CD14-positive monocyte (primary cell): ENCODE results near the gene RGMA. TPM values are rescaled to one million over a fixed set of nuclear protein-coding genes. Genes with fewer than 3 reads are reported as not detected.
"Not testable (repeated sequence)": the region's sequence is repeated elsewhere in the genome, so short reads cannot be mapped to it uniquely, and the experiment has no call there.

Experiments
- DNase-seq, 3 donors: peaks; one replicate each; pipeline ENCODE4 v3.0.0-alpha.2; 2011 to 2022
- H2AFZ ChIP-seq: 2 replicates; pipeline ENCODE4 v1.6.0; 2012; ENCODE audit warnings: mild to moderate bottlenecking, low read depth, low read length, inconsistent platforms; ENCODE audit not compliant: insufficient read depth, poor library complexity, severe bottlenecking
- H3K27ac ChIP-seq, 2 donors: 1 replicate in 1 of 2; 2 replicates in 1 of 2; pipeline ENCODE4 v1.5.1; 2012 to 2013; ENCODE audit warnings: low read length in 2 of 2, control low read depth in 1 of 2, inconsistent platforms in 1 of 2, low read depth in 1 of 2, mild to moderate bottlenecking in 1 of 2
- H3K27me3 ChIP-seq, 2 donors: one replicate each; pipeline versions ENCODE4 v1.6.0 to v1.6.1; 2011 to 2013; ENCODE audit warnings: low read length in 2 of 2; ENCODE audit not compliant: control insufficient read depth in 2 of 2, insufficient read depth in 2 of 2
- H3K36me3 ChIP-seq, 2 donors: replicated peaks in 1 of 2; 1 replicate in 1 of 2; 2 replicates in 1 of 2; pipeline versions ENCODE4 v1.5.1 to v1.6.1; 2012 to 2013; ENCODE audit warnings: low read length in 2 of 2, control low read depth in 1 of 2, inconsistent platforms in 1 of 2, mild to moderate bottlenecking in 1 of 2; ENCODE audit not compliant: insufficient read depth in 2 of 2, control insufficient read depth in 1 of 2
- H3K4me1 ChIP-seq, 2 donors: 1 replicate in 1 of 2; 2 replicates in 1 of 2; pipeline versions ENCODE4 v1.5.1 to v1.6.1; 2012 to 2013; ENCODE audit warnings: low read length in 2 of 2, control low read depth in 1 of 2, inconsistent platforms in 1 of 2, mild to moderate bottlenecking in 1 of 2, moderate library complexity in 1 of 2; ENCODE audit not compliant: insufficient read depth in 2 of 2, control insufficient read depth in 1 of 2
- H3K4me2 ChIP-seq: replicated peaks from 2 replicates; pipeline ENCODE3; 2012; ENCODE audit warnings: low read length, moderate library complexity, mild to moderate bottlenecking; ENCODE audit not compliant: poor library complexity, severe bottlenecking; ENCODE audit errors: extremely low read depth
- H3K4me3 ChIP-seq, 3 experiments: fragments of 200-600 bp in 1 of 3; sonication (generic) in 1 of 3; replicated peaks in 1 of 3; 1 replicate in 2 of 3; 2 replicates in 1 of 3; pipeline ENCODE4 v1.5.1; 2011 to 2013; ENCODE audit warnings: low read length in 3 of 3, mild to moderate bottlenecking in 3 of 3, control low read depth in 2 of 3, low read depth in 2 of 3, inconsistent platforms in 1 of 3, moderate library complexity in 1 of 3
- H3K79me2 ChIP-seq: 2 replicates; pipeline ENCODE4 v1.6.0; 2012; ENCODE audit warnings: mild to moderate bottlenecking, control low read depth, inconsistent platforms, low read length, moderate library complexity; ENCODE audit not compliant: insufficient read depth
- H3K9ac ChIP-seq: 2 replicates; pipeline ENCODE4 v1.6.0; 2017; ENCODE audit warnings: low read length, mild to moderate bottlenecking; ENCODE audit not compliant: insufficient read depth, poor library complexity, severe bottlenecking
- H3K9me3 ChIP-seq, 2 donors: replicated peaks in 1 of 2; 1 replicate in 1 of 2; 2 replicates in 1 of 2; pipeline versions ENCODE4 v1.5.1 to v1.6.1; 2012 to 2013; ENCODE audit warnings: low read length in 2 of 2, control low read depth in 1 of 2; ENCODE audit not compliant: control insufficient read depth in 1 of 2, insufficient read depth in 1 of 2
- H4K20me1 ChIP-seq: 2 replicates; pipeline ENCODE4 v1.6.0; 2012; ENCODE audit warnings: mild to moderate bottlenecking, low read length, control low read depth, moderate library complexity; ENCODE audit not compliant: insufficient read depth
- H3K27ac Mint-ChIP-seq, 7 donors: one replicate each; pipeline ENCODE4 v1.8.0; 2020; ENCODE audit warnings: mild to moderate bottlenecking in 7 of 7, mixed read lengths in 7 of 7, moderate library complexity in 6 of 7, inconsistent platforms in 2 of 7
- H3K27me3 Mint-ChIP-seq, 3 donors: one replicate each; pipeline ENCODE4 v1.8.0; 2021 to 2022; ENCODE audit warnings: low read depth in 3 of 3, mild to moderate bottlenecking in 3 of 3, mixed read lengths in 3 of 3, moderate library complexity in 3 of 3, inconsistent platforms in 1 of 3
- H3K36me3 Mint-ChIP-seq, 2 donors: one replicate each; pipeline ENCODE4 v1.8.0; 2020; ENCODE audit warnings: mixed read lengths in 2 of 2, inconsistent platforms in 1 of 2, mild to moderate bottlenecking in 1 of 2
- H3K4me1 Mint-ChIP-seq: one replicate; pipeline ENCODE4 v1.8.0; 2020; ENCODE audit warnings: mild to moderate bottlenecking, mixed read lengths
- H3K4me3 Mint-ChIP-seq, 2 donors: one replicate each; pipeline ENCODE4 v1.8.0; 2020; ENCODE audit warnings: mild to moderate bottlenecking in 2 of 2, mixed read lengths in 2 of 2, moderate library complexity in 1 of 2
- H3K9me3 Mint-ChIP-seq, 7 donors: one replicate each; pipeline ENCODE4 v1.8.0; 2020 to 2022; ENCODE audit warnings: mixed read lengths in 7 of 7, mild to moderate bottlenecking in 6 of 7, moderate library complexity in 6 of 7, inconsistent platforms in 2 of 7
- WGBS: methylation state at CpG from one replicate; pipeline ENCODE4 v1.1.5; 2013; ENCODE audit warnings: missing lambda C conversion rate; ENCODE audit not compliant: insufficient coverage; 5-methylcytosine and 5-hydroxymethylcytosine counted together
- intact Hi-C, 2 donors: fragments of 100-400 bp; cut with micrococcal nuclease; formaldehyde crosslinking; loops; one replicate each; pipeline versions ENCODE4 v1.15.0 to v1.15.1; 2023
- polyA plus RNA-seq, 3 donors: library from polyadenylated mRNA; depleted of rRNA in 1 of 3; unstranded in 2 of 3; stranded (reverse) in 1 of 3; fragments of 300-500 nt in 2 of 3; fragments of >200 nt in 1 of 3; fragmentation: Illumina TruSeq in 2 of 3; gene quantifications; 1 replicate in 2 of 3; 2 replicates in 1 of 3; pipeline ENCODE4 v1.2.3, GENCODE V29; 2012 to 2021
- TF ChIP-seq, protein P1 (sequence below): fragments of 200-600 bp; IDR thresholded peaks from one replicate; pipeline ENCODE4 v1.8.0; 2022; ENCODE audit warnings: antibody characterized with exemption, mild to moderate bottlenecking

The RGMA gene
- polyA plus RNA-seq, 3 donors, result 0.07 to 0.35 (median 0.08) TPM

DNA sequence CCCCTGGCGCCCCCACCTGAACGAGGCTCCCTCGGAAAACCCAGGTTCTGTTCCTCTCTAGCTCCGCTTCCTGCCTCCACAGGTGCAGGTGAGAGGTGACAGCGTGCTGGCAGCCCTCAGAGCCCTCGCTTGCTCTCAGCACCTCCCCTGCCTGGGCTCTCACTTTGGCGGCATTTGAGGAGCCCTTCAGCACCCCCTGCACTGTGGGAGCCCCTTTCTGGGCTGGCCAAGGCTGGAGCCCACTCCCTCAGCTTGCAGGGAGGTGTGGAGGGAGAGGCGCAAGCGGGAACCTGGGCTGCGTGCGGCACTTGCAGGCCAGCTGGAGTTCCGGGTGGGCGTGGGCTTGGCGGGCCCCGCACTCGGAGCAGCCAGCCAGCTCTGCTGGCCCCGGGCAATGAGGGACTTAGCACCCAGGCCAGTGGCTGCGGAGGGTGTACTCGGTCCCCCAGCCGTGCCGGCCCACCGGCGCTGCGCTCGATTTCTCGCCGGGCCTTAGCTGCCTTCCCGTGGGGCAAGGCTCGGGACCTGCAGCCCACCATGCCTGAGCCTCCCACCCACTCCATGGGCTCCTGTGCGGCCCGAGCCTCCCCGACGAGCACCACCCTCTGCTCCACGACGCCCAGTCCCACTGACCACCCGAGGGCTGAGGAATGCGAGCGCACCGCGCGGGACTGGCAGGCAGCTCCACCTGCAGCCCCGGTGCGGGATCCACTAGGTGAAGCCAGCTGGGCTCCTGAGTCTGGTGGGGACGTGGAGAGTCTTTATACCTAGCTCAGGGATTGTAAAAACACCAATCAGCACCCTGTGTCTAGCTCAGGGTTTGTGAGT, 57.2 kb downstream of the RGMA start:
- peaks cover 55 to 59% of the 10 kb centered on the region in 2 donors for H3K4me1 ChIP-seq
- not testable (repeated sequence) for H3K9ac ChIP-seq, DNase-seq, H3K4me3 ChIP-seq, H3K4me2 ChIP-seq, H3K9me3 ChIP-seq, H3K27me3 ChIP-seq, H4K20me1 ChIP-seq, H3K79me2 ChIP-seq, H3K27me3 Mint-ChIP-seq, H2AFZ ChIP-seq, H3K27ac ChIP-seq, H3K36me3 Mint-ChIP-seq, H3K36me3 ChIP-seq, H3K9me3 Mint-ChIP-seq, H3K27ac Mint-ChIP-seq, H3K4me3 Mint-ChIP-seq
- peaks cover 55% of the 10 kb centered on the region for H3K4me1 Mint-ChIP-seq
- intact Hi-C loops, result loop anchor here in 1 of 2 donors (5.0 to 10.0 kb wide), 2 partner anchors 203 to 1091 kb away; no protein-coding TSS in a partner anchor
- 95% methylated on average over 32 of the region's 44 CpGs for WGBS

- DNase-seq, result no peak
- Mint-ChIP-seq H3K4me3 (no peak overlapping the region), H3K4me1 (peaks cover 57% of the 10 kb centered on the region), H3K9me3 (peaks cover 0 to 6% (median 3%) of the 10 kb centered on the region in 7 donors), H3K27me3 (peaks cover 2 to 5% (median 2%) of the 10 kb centered on the region in 3 donors), H3K36me3 (peaks cover 10 to 13% of the 10 kb centered on the region in 2 donors), H3K27ac (no peak overlapping the region)
- Histone ChIP-seq H3K4me1 (peaks cover 55 to 59% of the 10 kb centered on the region in 2 donors), H2AFZ (peak overlapping the region; percentile 36), H3K4me3 (no peak overlapping the region), H3K9ac (no peak overlapping the region), H3K79me2 (peaks cover 5% of the 10 kb centered on the region), H3K4me2 (peak overlapping the region; percentile 15), H3K36me3 (no peaks in the 10 kb centered on the region), H4K20me1 (peaks cover 6% of the 10 kb centered on the region), H3K27ac (no peak overlapping the region), H3K9me3 (no peaks in the 10 kb centered on the region), H3K27me3 (no peaks in the 10 kb centered on the region)
- WGBS, result 94% methylated on average over 7 of the region's 9 CpGs
- TF ChIP-seq, protein P1, sequence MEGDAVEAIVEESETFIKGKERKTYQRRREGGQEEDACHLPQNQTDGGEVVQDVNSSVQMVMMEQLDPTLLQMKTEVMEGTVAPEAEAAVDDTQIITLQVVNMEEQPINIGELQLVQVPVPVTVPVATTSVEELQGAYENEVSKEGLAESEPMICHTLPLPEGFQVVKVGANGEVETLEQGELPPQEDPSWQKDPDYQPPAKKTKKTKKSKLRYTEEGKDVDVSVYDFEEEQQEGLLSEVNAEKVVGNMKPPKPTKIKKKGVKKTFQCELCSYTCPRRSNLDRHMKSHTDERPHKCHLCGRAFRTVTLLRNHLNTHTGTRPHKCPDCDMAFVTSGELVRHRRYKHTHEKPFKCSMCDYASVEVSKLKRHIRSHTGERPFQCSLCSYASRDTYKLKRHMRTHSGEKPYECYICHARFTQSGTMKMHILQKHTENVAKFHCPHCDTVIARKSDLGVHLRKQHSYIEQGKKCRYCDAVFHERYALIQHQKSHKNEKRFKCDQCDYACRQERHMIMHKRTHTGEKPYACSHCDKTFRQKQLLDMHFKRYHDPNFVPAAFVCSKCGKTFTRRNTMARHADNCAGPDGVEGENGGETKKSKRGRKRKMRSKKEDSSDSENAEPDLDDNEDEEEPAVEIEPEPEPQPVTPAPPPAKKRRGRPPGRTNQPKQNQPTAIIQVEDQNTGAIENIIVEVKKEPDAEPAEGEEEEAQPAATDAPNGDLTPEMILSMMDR, result no peak
- intact Hi-C loops, result loop anchor here in 1 of 2 donors (5.0 to 10.0 kb wide), 2 partner anchors 204 to 1091 kb away; no protein-coding TSS in a partner anchor
These were observed 57.9 kb downstream of the RGMA start for GRCh38 chr15:93031103-93031464.
